ENCODE measurements around the gene UBE2J2. TPM values are rescaled to one million over a fixed set of nuclear protein-coding genes. Genes with fewer than 3 reads are reported as not detected.

UBE2J2 gene
- polyA plus RNA-seq, 2 of the 4 experiments (the other 2 are of a cell fraction): 21.2 to 36.2 TPM

DNA sequence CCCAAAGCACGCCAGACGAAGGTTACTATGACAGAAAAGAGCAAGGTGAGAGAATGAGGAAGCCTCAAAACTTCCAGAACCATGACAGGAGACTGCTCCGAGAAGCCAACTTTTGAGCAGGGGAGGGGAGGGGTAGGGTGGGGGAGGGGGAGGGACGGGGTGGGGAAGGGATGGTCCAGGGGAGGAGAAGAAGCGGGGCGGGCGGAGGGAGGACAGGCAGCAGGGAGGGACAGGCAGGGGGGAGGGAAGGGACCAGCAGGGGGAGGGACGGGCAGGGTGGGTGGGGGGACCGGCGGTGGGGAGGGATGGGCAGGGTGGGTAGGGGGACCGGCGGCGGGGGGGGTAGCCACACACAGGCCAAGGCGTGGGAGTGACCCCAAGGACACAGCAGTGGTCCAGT, 48.8 kb upstream of the UBE2J2 start:
- CTCF ChIA-PET: no interaction called here
- ATAC-seq (no peak), DNase-seq (ENCODE audit: low read depth in 1 of 2, low spot score in 1 of 2) (no peak), FAIRE-seq (no peak)
- Histone ChIP-seq H3K27ac (no peak overlapping the region), H3K4me3 (no peak overlapping the region), H3K9me3 (no peaks in the 10 kb centered on the region), H3K4me1 (peaks cover 25% of the 10 kb centered on the region), H3K4me2 (no peak overlapping the region)
- POLR2A ChIA-PET: no interaction called here
- TF ChIP-seq GATA3 (IDR thresholded peaks at IDR 0.05; ENCODE audit: borderline replicate concordance): no peak
- TF ChIP-seq ZC3H11A (IDR thresholded peaks at IDR 0.05): no peak
- no peak for TF ChIP-seq SREBF2 (IDR thresholded peaks at IDR 0.05)
- TF ChIP-seq, protein P1, sequence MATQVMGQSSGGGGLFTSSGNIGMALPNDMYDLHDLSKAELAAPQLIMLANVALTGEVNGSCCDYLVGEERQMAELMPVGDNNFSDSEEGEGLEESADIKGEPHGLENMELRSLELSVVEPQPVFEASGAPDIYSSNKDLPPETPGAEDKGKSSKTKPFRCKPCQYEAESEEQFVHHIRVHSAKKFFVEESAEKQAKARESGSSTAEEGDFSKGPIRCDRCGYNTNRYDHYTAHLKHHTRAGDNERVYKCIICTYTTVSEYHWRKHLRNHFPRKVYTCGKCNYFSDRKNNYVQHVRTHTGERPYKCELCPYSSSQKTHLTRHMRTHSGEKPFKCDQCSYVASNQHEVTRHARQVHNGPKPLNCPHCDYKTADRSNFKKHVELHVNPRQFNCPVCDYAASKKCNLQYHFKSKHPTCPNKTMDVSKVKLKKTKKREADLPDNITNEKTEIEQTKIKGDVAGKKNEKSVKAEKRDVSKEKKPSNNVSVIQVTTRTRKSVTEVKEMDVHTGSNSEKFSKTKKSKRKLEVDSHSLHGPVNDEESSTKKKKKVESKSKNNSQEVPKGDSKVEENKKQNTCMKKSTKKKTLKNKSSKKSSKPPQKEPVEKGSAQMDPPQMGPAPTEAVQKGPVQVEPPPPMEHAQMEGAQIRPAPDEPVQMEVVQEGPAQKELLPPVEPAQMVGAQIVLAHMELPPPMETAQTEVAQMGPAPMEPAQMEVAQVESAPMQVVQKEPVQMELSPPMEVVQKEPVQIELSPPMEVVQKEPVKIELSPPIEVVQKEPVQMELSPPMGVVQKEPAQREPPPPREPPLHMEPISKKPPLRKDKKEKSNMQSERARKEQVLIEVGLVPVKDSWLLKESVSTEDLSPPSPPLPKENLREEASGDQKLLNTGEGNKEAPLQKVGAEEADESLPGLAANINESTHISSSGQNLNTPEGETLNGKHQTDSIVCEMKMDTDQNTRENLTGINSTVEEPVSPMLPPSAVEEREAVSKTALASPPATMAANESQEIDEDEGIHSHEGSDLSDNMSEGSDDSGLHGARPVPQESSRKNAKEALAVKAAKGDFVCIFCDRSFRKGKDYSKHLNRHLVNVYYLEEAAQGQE (IDR thresholded peaks at IDR 0.05): no peak
- TF ChIP-seq CBX8 (IDR thresholded peaks at IDR 0.05): no peak
- TF ChIP-seq MAFK (IDR thresholded peaks at IDR 0.05; ENCODE audit: partially characterized antibody): no peak
- TF ChIP-seq JUNB (IDR thresholded peaks at IDR 0.05): no peak
- no peak for TF ChIP-seq RAD21 (conservative IDR thresholded peaks at IDR 0.05 in 1 of 2, IDR thresholded peaks at IDR 0.05 in 1 of 2)
- TF ChIP-seq RCOR1 (IDR thresholded peaks at IDR 0.05; ENCODE audit: low read depth, low read length): no peak
- no peak for TF ChIP-seq KDM5A (IDR thresholded peaks at IDR 0.05)
- TF ChIP-seq, protein P2, sequence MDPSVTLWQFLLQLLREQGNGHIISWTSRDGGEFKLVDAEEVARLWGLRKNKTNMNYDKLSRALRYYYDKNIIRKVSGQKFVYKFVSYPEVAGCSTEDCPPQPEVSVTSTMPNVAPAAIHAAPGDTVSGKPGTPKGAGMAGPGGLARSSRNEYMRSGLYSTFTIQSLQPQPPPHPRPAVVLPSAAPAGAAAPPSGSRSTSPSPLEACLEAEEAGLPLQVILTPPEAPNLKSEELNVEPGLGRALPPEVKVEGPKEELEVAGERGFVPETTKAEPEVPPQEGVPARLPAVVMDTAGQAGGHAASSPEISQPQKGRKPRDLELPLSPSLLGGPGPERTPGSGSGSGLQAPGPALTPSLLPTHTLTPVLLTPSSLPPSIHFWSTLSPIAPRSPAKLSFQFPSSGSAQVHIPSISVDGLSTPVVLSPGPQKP (IDR thresholded peaks at IDR 0.05; ENCODE audit: low read depth, low read length): no peak
- TF ChIP-seq MYC (IDR thresholded peaks at IDR 0.05; ENCODE audit: borderline replicate concordance, low read length): no peak
- no peak for TF ChIP-seq POLR2A (IDR thresholded peaks at IDR 0.05; ENCODE audit: low read length)
- no peak for TF ChIP-seq NFE2L2 (conservative IDR thresholded peaks at IDR 0.05; ENCODE audit: low read length)
- TF ChIP-seq, protein P3, sequence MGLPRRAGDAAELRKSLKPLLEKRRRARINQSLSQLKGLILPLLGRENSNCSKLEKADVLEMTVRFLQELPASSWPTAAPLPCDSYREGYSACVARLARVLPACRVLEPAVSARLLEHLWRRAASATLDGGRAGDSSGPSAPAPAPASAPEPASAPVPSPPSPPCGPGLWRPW (IDR thresholded peaks at IDR 0.05): no peak
- 93% methylated on average over 2 of the region's 14 CpGs for WGBS (ENCODE audit: missing lambda C conversion rate)

DNA sequence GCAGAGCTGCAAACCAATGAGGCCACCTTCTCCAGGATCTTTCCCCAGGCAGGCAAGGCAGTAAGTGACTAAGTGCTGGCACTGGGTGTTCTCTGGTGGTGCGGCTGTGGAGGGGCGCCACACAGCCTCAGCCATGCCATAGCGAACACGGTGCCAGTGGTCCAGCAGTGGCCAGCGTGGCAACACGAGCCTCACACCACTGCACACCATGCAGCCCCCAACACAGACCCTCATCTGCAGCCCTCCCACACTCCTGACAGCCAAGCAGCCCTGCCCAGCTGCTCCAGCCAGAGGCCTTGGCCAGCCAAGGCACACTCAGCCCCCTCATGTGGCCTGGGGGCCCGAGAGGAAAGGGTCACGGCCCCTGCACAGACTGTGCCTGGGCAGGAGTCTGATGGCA, 47.8 kb upstream of the UBE2J2 start:
- Histone ChIP-seq H3K27ac (no peak overlapping the region), H3K4me1 (peaks cover 27% of the 10 kb centered on the region), H3K4me2 (no peak overlapping the region), H3K4me3 (no peak overlapping the region), H3K9me3 (no peaks in the 10 kb centered on the region)
- no peak for ATAC-seq
- TF ChIP-seq ZSCAN20 (CRISPR knock-in tag; IDR thresholded peaks at IDR 0.05) (no peak), NFE2L2 (conservative IDR thresholded peaks at IDR 0.05; ENCODE audit: low read length) (no peak), ESRRA (IDR thresholded peaks at IDR 0.05; ENCODE audit: borderline replicate concordance, low read length) (no peak), TP53 (CRISPR knock-in tag; IDR thresholded peaks at IDR 0.05) (no peak), RFX5 (IDR thresholded peaks at IDR 0.05) (no peak), SMC3 (IDR thresholded peaks at IDR 0.05) (no peak), NR3C1 (IDR thresholded peaks at IDR 0.05) (no peak)
- no peak for DNase-seq (ENCODE audit: low read depth in 1 of 2, low spot score in 1 of 2)
- no peak for FAIRE-seq
- ChIA-PET CTCF (interaction anchor here (1.4 kb wide), 1 partner anchor 27 kb away, joined by 5 read pairs; no protein-coding TSS in a partner anchor), POLR2A (no interaction called here)
- 92% methylated on average over 4 of the region's 8 CpGs for WGBS (ENCODE audit: missing lambda C conversion rate)
